Hepatocyte (in vitro differentiated cells): ENCODE measurements around the gene DBH.

Experiments
- CTCF ChIP-seq: fragments of 200-600 bp; sonication (generic); IDR thresholded peaks from 2 replicates; pipeline ENCODE4 v1.5.1; 2016; ENCODE audit warnings: antibody characterized with exemption, mild to moderate bottlenecking; ENCODE audit not compliant: poor library complexity
- EZH2 ChIP-seq: fragments of 200-600 bp; sonication (generic); IDR thresholded peaks from 2 replicates; pipeline ENCODE4 v1.6.1; 2016; ENCODE audit warnings: antibody characterized with exemption, mild to moderate bottlenecking, borderline replicate concordance

- TF ChIP-seq CTCF (no peak), EZH2 (no peak)
Observed at GRCh38 chr9:133666387-133666786, 30.2 kb downstream of the DBH start.
